Fibroblast of the aortic adventitia (primary cell): Measurements from ENCODE around the gene IGLON5. TPM values are rescaled to one million over a fixed set of nuclear protein-coding genes. Genes with fewer than 3 reads are reported as not detected.

Source experiments
- DNase-seq: peaks from one replicate; pipeline ENCODE4 v3.0.0-alpha.2; 2010; ENCODE audit warnings: low read depth
- H3K4me3 ChIP-seq: 2 replicates; pipeline ENCODE4 v1.5.1; 2011; ENCODE audit warnings: low read depth, mild to moderate bottlenecking, control low read depth, low read length, moderate library complexity
- total RNA-seq: library from RNA; depleted of rRNA; stranded (reverse); fragments of >200 nt; gene quantifications from 2 replicates; pipeline ENCODE4 v1.2.3, GENCODE V29; 2012; ENCODE audit warnings: low replicate concordance
- TF ChIP-seq, protein P1 (sequence below): IDR thresholded peaks from 2 replicates; pipeline ENCODE4 v1.5.1; 2011; ENCODE audit warnings: mild to moderate bottlenecking, low read length, control low read depth, inconsistent platforms; ENCODE audit not compliant: insufficient read depth

IGLON5 gene
- total RNA-seq, 1 donor, result not detected

DNA sequence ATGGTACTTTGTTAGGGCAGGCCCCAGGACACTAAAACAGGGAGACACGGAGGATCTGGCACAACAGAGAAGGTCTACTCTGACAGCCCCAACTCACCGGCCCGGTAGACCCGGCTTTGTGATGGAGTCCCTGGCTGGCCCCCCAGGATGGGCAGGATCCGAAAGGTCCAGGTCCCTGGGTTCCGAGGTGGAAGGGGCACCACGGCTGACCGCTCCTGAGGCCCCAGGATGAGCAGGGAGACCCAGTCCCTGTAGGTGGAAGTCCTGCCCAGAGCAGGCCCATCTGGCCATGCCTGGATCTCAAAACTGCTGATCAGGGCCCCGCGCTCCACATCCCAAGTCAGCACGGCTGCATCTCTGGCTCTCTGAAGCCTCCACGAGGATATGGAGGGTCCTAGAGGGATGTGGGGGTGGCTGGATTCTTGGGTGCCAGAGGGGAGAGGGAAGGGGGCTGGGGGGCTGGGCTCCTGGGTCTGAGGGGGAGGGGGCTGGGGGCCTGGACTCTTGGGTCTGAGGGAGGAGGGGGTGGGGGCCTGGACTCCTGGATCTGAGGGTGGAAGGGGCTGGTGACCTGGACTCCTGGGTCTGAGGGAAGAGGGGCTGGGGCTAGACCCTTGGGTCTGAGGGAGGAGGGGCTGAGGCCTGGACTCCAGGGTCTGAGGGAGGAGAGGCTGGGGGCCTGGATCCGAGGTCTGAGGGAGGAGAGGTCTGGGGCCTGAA, 25.9 kb downstream of the IGLON5 start:
- H3K4me3 ChIP-seq, result no peak overlapping the region
- no peak for DNase-seq
- TF ChIP-seq, protein P1, sequence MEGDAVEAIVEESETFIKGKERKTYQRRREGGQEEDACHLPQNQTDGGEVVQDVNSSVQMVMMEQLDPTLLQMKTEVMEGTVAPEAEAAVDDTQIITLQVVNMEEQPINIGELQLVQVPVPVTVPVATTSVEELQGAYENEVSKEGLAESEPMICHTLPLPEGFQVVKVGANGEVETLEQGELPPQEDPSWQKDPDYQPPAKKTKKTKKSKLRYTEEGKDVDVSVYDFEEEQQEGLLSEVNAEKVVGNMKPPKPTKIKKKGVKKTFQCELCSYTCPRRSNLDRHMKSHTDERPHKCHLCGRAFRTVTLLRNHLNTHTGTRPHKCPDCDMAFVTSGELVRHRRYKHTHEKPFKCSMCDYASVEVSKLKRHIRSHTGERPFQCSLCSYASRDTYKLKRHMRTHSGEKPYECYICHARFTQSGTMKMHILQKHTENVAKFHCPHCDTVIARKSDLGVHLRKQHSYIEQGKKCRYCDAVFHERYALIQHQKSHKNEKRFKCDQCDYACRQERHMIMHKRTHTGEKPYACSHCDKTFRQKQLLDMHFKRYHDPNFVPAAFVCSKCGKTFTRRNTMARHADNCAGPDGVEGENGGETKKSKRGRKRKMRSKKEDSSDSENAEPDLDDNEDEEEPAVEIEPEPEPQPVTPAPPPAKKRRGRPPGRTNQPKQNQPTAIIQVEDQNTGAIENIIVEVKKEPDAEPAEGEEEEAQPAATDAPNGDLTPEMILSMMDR, result no peak

DNA sequence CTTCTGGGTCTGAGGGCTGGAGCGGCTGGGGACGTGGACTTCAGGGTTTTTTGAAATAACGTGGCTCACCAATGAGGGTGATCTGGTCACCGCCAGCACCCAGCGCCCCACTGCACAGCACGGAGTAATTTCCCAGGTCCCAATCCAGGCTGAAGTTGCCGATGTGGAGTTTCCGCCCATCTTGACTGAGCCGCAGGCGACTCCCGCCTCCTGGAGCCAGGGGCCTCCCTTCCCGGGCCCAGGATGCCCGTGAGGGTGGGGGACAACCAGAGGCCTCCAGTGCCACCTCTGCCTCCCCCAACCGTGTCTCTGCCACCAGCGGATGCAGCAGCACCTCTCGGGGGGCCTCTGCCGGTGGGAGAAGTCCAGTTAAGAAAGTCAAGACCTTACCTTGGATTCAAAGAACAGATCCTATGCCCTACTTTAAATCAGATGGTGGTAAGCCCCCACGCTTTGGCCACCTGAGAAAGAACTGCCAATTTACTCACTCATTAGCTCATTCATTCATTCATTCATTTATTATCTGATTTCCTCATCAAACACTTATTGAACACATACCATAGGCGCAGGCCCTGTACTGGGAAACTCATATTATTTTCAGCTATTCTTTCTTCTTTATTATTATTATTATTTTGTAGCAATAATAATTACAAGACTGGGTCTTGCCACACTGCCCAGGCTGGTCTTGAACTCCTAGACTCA, 26.6 kb downstream of the IGLON5 start:
- no peak overlapping the region for H3K4me3 ChIP-seq
- no peak for DNase-seq
- TF ChIP-seq, protein P1, result no peak

DNA sequence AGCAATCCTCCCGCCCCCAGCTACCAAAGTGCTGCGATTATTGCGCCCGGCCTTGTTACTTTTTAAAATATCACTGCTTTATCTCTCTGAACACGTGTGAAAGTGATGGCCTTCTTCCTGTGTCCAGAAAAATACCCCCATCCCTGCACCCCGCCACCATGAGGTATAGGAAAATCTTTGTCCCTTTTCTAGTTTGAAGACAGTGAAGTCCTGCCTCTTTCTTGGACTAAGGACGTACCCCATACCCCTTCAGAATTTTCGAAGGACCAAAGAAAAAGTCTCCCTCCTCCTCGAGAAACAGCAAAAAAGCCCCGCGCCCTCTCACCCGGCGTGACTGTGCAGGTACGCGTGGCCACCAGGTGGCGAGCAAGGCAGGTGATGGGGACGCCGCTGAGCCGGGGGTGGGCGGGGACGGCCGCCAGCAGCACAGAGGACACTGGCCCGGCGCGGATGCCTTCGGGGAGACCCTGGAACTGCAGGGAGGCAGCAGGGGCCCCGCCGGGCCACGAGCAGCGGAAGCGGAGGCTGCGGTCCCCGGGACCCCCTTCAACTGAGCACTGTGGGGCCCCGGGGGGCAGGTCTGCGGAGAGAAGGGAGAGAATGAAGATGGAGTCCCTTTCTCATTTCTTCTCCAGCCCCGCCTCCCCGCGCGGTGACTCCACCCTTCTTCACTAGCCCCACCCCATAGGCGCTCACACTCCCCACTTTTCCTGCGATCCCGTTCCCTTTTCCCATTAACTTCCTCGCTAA, 27.3 kb downstream of the IGLON5 start:
- TF ChIP-seq, protein P1, result peak; percentile 73

DNA sequence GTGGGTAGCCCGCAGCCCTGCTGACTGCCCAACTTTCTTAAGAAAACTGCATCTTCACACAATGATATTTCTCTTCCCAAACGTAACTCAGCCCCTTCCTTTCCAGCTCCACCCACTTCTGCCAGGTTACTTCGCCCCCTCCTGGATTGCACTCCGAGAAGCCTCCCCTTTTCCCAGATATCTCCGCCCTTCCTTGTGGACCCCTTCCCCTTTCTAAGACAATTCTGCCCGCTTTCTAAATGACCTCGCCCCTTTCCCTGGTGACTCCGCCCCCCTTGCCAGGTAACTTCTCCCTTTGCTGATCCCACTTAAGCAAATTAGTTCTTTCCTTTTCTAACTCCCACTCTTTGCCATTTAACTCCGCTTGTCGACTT, 27.9 kb downstream of the IGLON5 start:
- TF ChIP-seq, protein P1, result peak; percentile 8

More for the DNA sequence above, 27.3 kb downstream of the IGLON5 start:
- peak overlapping the region; percentile 74 for H3K4me3 ChIP-seq
- DNase-seq, result peak; percentile 62

DNA sequence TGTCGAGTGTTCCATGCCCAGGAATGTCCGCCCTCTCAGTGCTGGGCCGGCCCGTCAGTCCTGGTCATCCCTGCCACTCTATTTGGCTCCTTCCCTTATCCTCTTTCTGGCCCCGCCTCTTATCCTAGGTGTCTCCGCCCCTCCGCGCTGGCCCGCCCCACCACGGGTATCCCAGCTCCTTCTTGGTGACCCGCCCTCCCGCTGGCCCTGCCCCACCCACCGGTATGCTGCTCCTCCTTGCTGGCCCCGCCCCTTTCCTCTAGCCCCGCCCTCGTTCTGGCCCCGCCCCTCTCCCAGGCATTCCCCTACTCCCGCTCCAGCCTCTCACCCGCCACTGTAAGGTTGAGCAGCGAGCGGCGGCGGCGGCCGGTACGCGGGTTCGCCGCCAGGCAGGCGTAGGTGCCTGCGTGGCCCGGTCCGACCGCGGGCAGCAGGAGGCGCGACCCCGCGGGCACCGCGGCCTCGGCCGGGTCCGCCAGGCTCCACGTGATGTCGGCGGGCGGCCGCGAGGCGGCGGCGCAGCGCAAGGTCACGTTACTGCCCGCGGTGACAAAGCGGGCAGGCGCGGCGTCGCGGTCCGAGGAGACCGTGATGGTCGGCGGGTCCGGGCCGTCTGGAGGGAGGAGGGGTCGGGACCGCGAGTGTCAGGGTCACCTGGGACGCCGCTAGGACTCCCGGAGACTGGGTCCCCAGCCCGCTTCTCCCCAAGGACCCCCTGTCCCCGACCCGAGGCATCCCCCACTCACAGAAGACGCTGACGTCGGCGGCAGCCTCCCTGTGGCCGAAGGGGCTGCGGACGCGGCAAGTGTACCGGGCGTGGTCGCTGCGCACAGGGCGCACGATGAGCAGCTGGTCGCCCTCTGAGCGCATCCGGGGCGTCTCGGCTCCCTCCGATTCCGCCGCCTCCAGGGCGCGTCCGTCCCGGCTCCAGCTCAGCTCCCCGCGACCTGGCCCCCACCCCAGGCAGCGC, 28.5 kb downstream of the IGLON5 start:
- peak; percentile 93 for DNase-seq
- H3K4me3 ChIP-seq, result peak overlapping the region; percentile 74
- TF ChIP-seq, protein P1, result peak; percentile 1

More for the DNA sequence above, 27.9 kb downstream of the IGLON5 start:
- DNase-seq, result no peak
- H3K4me3 ChIP-seq, result peak overlapping the region; percentile 74

DNA sequence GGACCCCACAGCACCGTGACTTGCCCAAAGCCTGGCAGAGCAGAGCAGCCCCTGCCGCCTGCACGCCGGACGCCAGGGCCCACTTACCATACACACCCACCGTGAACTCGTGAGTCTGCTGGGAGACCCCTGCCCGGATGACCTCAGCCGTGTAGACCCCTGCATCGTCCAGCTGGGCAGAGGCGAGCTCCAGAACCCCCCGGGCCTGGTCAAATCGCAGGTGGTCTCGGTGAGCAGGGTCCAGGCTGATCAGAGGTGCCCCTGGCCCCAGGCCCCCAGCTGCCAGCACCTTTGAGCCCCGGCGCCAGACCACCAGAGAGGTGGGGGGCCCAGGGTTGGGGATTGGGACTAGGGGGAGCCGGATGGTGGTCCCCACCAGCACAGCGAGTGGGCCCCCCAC, 29.6 kb downstream of the IGLON5 start:
- TF ChIP-seq, protein P1, result no peak
- no peak for DNase-seq
- H3K4me3 ChIP-seq, result no peak overlapping the region
